Measurements from ENCODE around the gene GPX1. TPM values are rescaled to one million over a fixed set of nuclear protein-coding genes. Genes with fewer than 3 reads are reported as not detected.
A peak's percentile ranks its signal among the peaks of the same experiment; 100 is the strongest.

Gene GPX1
- total RNA-seq, 1 experiment from 2014 or later: 714 TPM

- ChIA-PET POLR2A (ENCODE audit: unreplicated experiment) (no interaction called here), CTCF (interaction anchor here (1.0 kb wide), 1 partner anchor 140 kb away, joined by 3 read pairs; no protein-coding TSS in a partner anchor)
- Histone ChIP-seq H3K9me2 (replicated peaks; ENCODE audit: low read length) (no peaks in the 10 kb centered on the region), H3K27me3 (ENCODE audit: low read length) (no peaks in the 10 kb centered on the region), H3K4me2 (ENCODE audit: low read length) (no peak overlapping the region), H3K4me3 (ENCODE audit: low read length) (no peak overlapping the region), H2AFZ (ENCODE audit: low read length) (no peak overlapping the region), H3K79me2 (ENCODE audit: low read length) (no peaks in the 10 kb centered on the region), H3F3A (ENCODE audit: low read length, unreplicated experiment) (no peaks in the 10 kb centered on the region), H3K9me3 (ENCODE audit: low read length) (no peaks in the 10 kb centered on the region), H3K27ac (ENCODE audit: low read length) (no peak overlapping the region), H4K20me1 (ENCODE audit: low read length) (no peaks in the 10 kb centered on the region), H3K9ac (ENCODE audit: low read length) (no peak overlapping the region), H3K4me1 (ENCODE audit: insufficient read depth, low read length) (no peaks in the 10 kb centered on the region), H3K36me3 (ENCODE audit: low read depth, low read length) (peaks cover 24% of the 10 kb centered on the region; the same call in 1 of the 2 replicates)
- DNase-seq (no peak), ATAC-seq (no peak)
- no peak for TF ChIP-seq CTCF (conservative IDR thresholded peaks at IDR 0.05; ENCODE audit: low read depth, low read length)
- BruUV-seq (replicated peaks): TSS peak; percentile 6
- intact Hi-C loops (cut with micrococcal nuclease): no loop called here
These were observed 44.1 kb downstream of the GPX1 start for GRCh38 chr3:49313896-49314688.

DNA sequence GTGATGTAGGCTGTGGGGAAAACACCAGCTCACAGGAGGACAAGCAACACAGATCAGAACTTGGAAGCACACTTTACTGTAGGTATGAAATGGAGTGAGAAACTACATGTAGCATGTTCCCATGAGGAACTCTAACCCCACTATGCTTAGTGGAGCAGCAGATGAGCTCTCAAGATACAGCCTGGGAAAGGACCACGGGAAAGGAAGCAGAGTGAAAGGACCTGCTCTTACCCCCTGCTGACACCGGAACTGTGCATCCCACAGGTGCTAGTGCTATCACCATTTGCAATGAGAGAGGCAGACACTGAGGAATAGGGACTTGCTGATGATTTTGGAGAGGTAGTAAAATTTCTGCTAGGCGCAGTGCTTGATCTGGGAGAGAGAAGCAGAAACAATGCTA lies 46.9 kb downstream of the GPX1 start:
- H3K36me3 ChIP-seq (ENCODE audit: low read depth, low read length): peaks cover 13% of the 10 kb centered on the region; the same call in 1 of the 2 replicates
- no peaks in the 10 kb centered on the region for H3K9me2 ChIP-seq (replicated peaks; ENCODE audit: low read length)
- no peaks in the 10 kb centered on the region for H3F3A ChIP-seq (ENCODE audit: low read length, unreplicated experiment)
- H3K9me3 ChIP-seq (ENCODE audit: low read length): no peaks in the 10 kb centered on the region
- no peak overlapping the region for H3K4me2 ChIP-seq (ENCODE audit: low read length)
- no peaks in the 10 kb centered on the region for H3K27me3 ChIP-seq (ENCODE audit: low read length)
- no peak overlapping the region for H2AFZ ChIP-seq (ENCODE audit: low read length)
- H3K9ac ChIP-seq (ENCODE audit: low read length): no peak overlapping the region
- no peak for ATAC-seq
- POLR2A ChIA-PET (ENCODE audit: unreplicated experiment): no interaction called here
- H3K4me1 ChIP-seq (ENCODE audit: insufficient read depth, low read length): no peaks in the 10 kb centered on the region
- no peak for DNase-seq
- no peaks in the 10 kb centered on the region for H3K79me2 ChIP-seq (ENCODE audit: low read length)
- CTCF ChIA-PET: no interaction called here
- BruUV-seq (replicated peaks): no TSS peak
- intact Hi-C loops (cut with micrococcal nuclease): no loop called here
- no peak overlapping the region for H3K27ac ChIP-seq (ENCODE audit: low read length)
- no peak overlapping the region for H3K4me3 ChIP-seq (ENCODE audit: low read length)
- H4K20me1 ChIP-seq (ENCODE audit: low read length): no peaks in the 10 kb centered on the region
- TF ChIP-seq CTCF (conservative IDR thresholded peaks at IDR 0.05; ENCODE audit: low read depth, low read length) (no peak), EZH2 (IDR thresholded peaks at IDR 0.05; ENCODE audit: low read length, unreplicated experiment) (no peak), EZH2phosphoT487 (IDR thresholded peaks at IDR 0.05; ENCODE audit: borderline replicate concordance, low read length) (no peak)

- intact Hi-C loops (cut with micrococcal nuclease): no loop called here
- Histone ChIP-seq H3K4me1 (ENCODE audit: insufficient read depth, low read length) (no peaks in the 10 kb centered on the region), H3F3A (ENCODE audit: low read length, unreplicated experiment) (no peaks in the 10 kb centered on the region), H3K4me2 (ENCODE audit: low read length) (no peak overlapping the region), H3K27ac (ENCODE audit: low read length) (no peak overlapping the region), H3K79me2 (ENCODE audit: low read length) (no peaks in the 10 kb centered on the region), H3K4me3 (ENCODE audit: low read length) (no peak overlapping the region), H3K9ac (ENCODE audit: low read length) (no peak overlapping the region), H3K9me3 (ENCODE audit: low read length) (no peaks in the 10 kb centered on the region), H3K36me3 (ENCODE audit: low read depth, low read length) (peaks cover 16% of the 10 kb centered on the region), H4K20me1 (ENCODE audit: low read length) (no peaks in the 10 kb centered on the region), H2AFZ (ENCODE audit: low read length) (no peak overlapping the region), H3K9me2 (replicated peaks; ENCODE audit: low read length) (no peaks in the 10 kb centered on the region), H3K27me3 (ENCODE audit: low read length) (no peaks in the 10 kb centered on the region)
- no TSS peak for BruUV-seq (replicated peaks)
- no peak for ATAC-seq
- no peak for TF ChIP-seq EZH2 (IDR thresholded peaks at IDR 0.05; ENCODE audit: low read length, unreplicated experiment)
- TF ChIP-seq EZH2phosphoT487 (IDR thresholded peaks at IDR 0.05; ENCODE audit: borderline replicate concordance, low read length): no peak
- no peak for TF ChIP-seq CTCF (conservative IDR thresholded peaks at IDR 0.05; ENCODE audit: low read depth, low read length)
- CTCF ChIA-PET: no interaction called here
- DNase-seq: no peak
- POLR2A ChIA-PET (ENCODE audit: unreplicated experiment): no interaction called here
These were observed 47.5 kb downstream of the GPX1 start for GRCh38 chr3:49310677-49311076.

All from PC-3 (cell line).